ENCODE data around the gene SPATS2. TPM values are rescaled to one million over a fixed set of nuclear protein-coding genes. Genes with fewer than 3 reads are reported as not detected.

The SPATS2 gene
- total RNA-seq, 1 experiment from 2014 or later = 74.2 TPM

DNA sequence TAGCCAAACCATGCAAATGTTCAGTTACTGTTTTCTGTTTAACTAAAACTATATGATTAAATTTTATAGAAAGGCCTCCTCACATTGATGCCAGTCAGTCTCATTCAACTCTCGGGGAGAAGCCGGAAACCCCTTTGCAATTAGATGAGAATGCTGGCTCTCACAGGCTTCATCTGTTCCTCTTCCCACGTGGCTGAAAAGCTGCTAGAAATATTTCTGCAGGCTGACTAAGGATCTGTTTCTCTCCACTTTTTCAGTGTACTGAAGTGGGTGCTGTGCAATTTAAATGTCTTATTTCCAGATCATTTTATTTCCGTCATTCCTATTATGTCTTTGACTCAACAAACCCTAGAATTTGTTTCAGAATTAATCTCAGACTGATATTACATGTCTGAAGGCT is 154.1 kb downstream of the SPATS2 start:
- ChIA-PET RAD21 (ENCODE audit: low non-redundant PET in 1 of 2, low total read pairs in 2 of 2, uncharacterized antibody in 2 of 2, unreplicated experiment in 2 of 2) (no interaction called here), CTCF (interaction anchor here (0.9 kb wide), 1 partner anchor 190 kb away, joined by 3 read pairs; no protein-coding TSS in a partner anchor), POLR2A (no interaction called here)
- Histone ChIP-seq H3K9ac (ENCODE audit: low read length) (no peak overlapping the region), H3K4me1 (ENCODE audit: control insufficient read depth in 1 of 2, insufficient read depth in 2 of 2, low read length in 2 of 2) (peaks cover 28 to 36% of the 10 kb centered on the region in 2 experiments), H3K36me3 (ENCODE audit: control insufficient read depth in 1 of 2, insufficient read depth in 2 of 2, low read length in 2 of 2) (peaks cover 36 to 38% of the 10 kb centered on the region in 2 experiments), H3K9me2 (ENCODE audit: insufficient read depth) (no peaks in the 10 kb centered on the region), H3K4me2 (ENCODE audit: low read length) (no peak overlapping the region), H3K4me3 (replicated peaks in 1 of 2; ENCODE audit: low read depth in 1 of 2, low read length in 2 of 2) (no peak overlapping the region), H4K20me1 (ENCODE audit: insufficient read depth) (no peaks in the 10 kb centered on the region), H3K27me3 (ENCODE audit: insufficient read depth, low read length) (no peaks in the 10 kb centered on the region), H3K79me2 (ENCODE audit: insufficient read depth, low read length) (no peaks in the 10 kb centered on the region), H2AFZ (ENCODE audit: low read depth, low read length, poor library complexity, severe bottlenecking) (no peak overlapping the region), H3K9me3 (ENCODE audit: control insufficient read depth in 1 of 2, insufficient read depth in 1 of 2, low read depth in 1 of 2, low read length in 2 of 2) (no peaks in the 10 kb centered on the region), H3K27ac (ENCODE audit: low read depth, low read length) (no peak overlapping the region)
- ATAC-seq (no peak), DNase-seq (ENCODE audit: low read depth, low spot score) (no peak)
- intact Hi-C loops (cut with micrococcal nuclease) = no loop called here
- no TSS peak for BruUV-seq (replicated peaks)
- TF ChIP-seq TCF7L2 (IDR thresholded peaks at IDR 0.05; ENCODE audit: borderline replicate concordance, extremely low read depth, insufficient read depth, insufficient read length) = no peak
- TF ChIP-seq JUND (IDR thresholded peaks at IDR 0.05) = no peak
- TF ChIP-seq CEBPB (IDR thresholded peaks at IDR 0.05; ENCODE audit: low read depth) = no peak
- no peak for TF ChIP-seq CBX3 (IDR thresholded peaks at IDR 0.05; ENCODE audit: low read depth)
- TF ChIP-seq SRF (IDR thresholded peaks at IDR 0.05; ENCODE audit: low read depth) = no peak
- TF ChIP-seq SIN3A (IDR thresholded peaks at IDR 0.05; ENCODE audit: low read depth) = no peak
- TF ChIP-seq EZH2phosphoT487 (IDR thresholded peaks at IDR 0.05; ENCODE audit: borderline replicate concordance) = no peak
- TF ChIP-seq, protein P1, sequence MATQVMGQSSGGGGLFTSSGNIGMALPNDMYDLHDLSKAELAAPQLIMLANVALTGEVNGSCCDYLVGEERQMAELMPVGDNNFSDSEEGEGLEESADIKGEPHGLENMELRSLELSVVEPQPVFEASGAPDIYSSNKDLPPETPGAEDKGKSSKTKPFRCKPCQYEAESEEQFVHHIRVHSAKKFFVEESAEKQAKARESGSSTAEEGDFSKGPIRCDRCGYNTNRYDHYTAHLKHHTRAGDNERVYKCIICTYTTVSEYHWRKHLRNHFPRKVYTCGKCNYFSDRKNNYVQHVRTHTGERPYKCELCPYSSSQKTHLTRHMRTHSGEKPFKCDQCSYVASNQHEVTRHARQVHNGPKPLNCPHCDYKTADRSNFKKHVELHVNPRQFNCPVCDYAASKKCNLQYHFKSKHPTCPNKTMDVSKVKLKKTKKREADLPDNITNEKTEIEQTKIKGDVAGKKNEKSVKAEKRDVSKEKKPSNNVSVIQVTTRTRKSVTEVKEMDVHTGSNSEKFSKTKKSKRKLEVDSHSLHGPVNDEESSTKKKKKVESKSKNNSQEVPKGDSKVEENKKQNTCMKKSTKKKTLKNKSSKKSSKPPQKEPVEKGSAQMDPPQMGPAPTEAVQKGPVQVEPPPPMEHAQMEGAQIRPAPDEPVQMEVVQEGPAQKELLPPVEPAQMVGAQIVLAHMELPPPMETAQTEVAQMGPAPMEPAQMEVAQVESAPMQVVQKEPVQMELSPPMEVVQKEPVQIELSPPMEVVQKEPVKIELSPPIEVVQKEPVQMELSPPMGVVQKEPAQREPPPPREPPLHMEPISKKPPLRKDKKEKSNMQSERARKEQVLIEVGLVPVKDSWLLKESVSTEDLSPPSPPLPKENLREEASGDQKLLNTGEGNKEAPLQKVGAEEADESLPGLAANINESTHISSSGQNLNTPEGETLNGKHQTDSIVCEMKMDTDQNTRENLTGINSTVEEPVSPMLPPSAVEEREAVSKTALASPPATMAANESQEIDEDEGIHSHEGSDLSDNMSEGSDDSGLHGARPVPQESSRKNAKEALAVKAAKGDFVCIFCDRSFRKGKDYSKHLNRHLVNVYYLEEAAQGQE (IDR thresholded peaks at IDR 0.05; ENCODE audit: low read depth) = no peak
- TF ChIP-seq, protein P2, sequence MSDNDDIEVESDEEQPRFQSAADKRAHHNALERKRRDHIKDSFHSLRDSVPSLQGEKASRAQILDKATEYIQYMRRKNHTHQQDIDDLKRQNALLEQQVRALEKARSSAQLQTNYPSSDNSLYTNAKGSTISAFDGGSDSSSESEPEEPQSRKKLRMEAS (IDR thresholded peaks at IDR 0.05) = no peak
- no peak for TF ChIP-seq EZH2 (IDR thresholded peaks at IDR 0.05)
- no peak for TF ChIP-seq ELF1 (IDR thresholded peaks at IDR 0.05; ENCODE audit: borderline replicate concordance, low read depth)
